ENCODE data around the gene SLIT1. TPM values are rescaled to one million over a fixed set of nuclear protein-coding genes. Genes with fewer than 3 reads are reported as not detected.

SLIT1 gene
- total RNA-seq, 1 experiment from 2014 or later = 0.41 TPM

DNA sequence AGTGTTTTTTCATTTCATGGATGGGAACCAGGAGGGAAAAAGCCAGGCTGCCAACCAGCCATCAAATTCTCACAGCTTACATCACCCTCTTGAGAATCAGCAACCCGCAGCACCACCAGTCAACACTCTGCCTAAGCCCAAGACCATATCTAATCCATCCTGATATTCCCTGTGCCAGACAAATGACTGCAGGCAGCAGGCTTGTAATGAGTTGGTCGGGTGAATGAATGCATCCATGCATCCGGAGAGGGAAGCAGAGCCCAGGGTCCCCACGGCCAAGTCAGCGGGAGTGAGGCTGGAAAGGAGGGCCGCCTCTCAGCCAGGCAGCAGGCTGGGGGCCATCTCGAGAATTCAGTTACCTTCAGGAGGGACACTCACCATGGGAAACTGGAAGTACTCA is 46.9 kb downstream of the SLIT1 start:
- no peak for DNase-seq
- H3K4me1 ChIP-seq = no peaks in the 10 kb centered on the region; the same call in 1 of the 2 replicates
- Mint-ChIP-seq H3K9me3 (ENCODE audit: unreplicated experiment) (no peaks in the 10 kb centered on the region), H3K27me3 (ENCODE audit: insufficient read depth, unreplicated experiment) (peaks cover 15% of the 10 kb centered on the region), H3K4me1 (ENCODE audit: low read depth, unreplicated experiment) (no peaks in the 10 kb centered on the region), H3K27ac (ENCODE audit: unreplicated experiment) (no peak overlapping the region), H3K4me3 (ENCODE audit: unreplicated experiment) (no peak overlapping the region), H3K36me3 (ENCODE audit: insufficient read depth, unreplicated experiment) (peaks cover 5% of the 10 kb centered on the region)
- TF ChIP-seq, protein P1, sequence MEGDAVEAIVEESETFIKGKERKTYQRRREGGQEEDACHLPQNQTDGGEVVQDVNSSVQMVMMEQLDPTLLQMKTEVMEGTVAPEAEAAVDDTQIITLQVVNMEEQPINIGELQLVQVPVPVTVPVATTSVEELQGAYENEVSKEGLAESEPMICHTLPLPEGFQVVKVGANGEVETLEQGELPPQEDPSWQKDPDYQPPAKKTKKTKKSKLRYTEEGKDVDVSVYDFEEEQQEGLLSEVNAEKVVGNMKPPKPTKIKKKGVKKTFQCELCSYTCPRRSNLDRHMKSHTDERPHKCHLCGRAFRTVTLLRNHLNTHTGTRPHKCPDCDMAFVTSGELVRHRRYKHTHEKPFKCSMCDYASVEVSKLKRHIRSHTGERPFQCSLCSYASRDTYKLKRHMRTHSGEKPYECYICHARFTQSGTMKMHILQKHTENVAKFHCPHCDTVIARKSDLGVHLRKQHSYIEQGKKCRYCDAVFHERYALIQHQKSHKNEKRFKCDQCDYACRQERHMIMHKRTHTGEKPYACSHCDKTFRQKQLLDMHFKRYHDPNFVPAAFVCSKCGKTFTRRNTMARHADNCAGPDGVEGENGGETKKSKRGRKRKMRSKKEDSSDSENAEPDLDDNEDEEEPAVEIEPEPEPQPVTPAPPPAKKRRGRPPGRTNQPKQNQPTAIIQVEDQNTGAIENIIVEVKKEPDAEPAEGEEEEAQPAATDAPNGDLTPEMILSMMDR (IDR thresholded peaks at IDR 0.05; ENCODE audit: insufficient read depth in 1 of 2, low read depth in 1 of 2, low read length in 1 of 2, severe bottlenecking in 1 of 2, unreplicated experiment in 1 of 2) = no peak
- CTCF ChIA-PET = no interaction called here
- H3K9me3 ChIP-seq = no peaks in the 10 kb centered on the region
- H3K36me3 ChIP-seq (ENCODE audit: control insufficient read depth, insufficient read depth, low read length) = no peaks in the 10 kb centered on the region
- no peaks in the 10 kb centered on the region for H3K27me3 ChIP-seq (replicated peaks; ENCODE audit: control insufficient read depth, insufficient read depth, low read length)
- intact Hi-C loops (cut with micrococcal nuclease; ENCODE audit: unreplicated experiment) = loop anchor here (1.0 kb wide), 2 partner anchors 57 to 71 kb away; no protein-coding TSS in a partner anchor
- BruUV-seq (replicated peaks) = no TSS peak
- no peak overlapping the region for H3K4me3 ChIP-seq (ENCODE audit: low read depth, low read length)
- POLR2A ChIA-PET = no interaction called here

DNA sequence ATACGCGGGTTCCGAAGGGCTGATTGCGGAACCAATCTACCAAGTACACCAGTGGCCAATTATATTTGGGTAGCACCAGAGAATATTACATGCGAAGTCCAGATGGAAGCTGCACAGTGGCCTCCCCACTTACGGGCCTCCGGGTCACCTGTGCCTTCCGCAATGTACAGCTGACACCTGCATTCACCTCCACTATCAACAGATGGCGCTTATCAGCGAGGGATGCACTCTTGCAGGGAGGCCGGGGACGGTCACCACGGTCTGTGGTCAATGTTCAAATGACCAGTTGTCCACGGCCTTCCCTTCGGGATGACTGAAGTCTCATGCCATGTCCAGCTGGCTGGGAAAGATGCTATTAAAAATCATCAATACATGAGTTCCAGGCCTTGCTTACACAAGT is 47.6 kb downstream of the SLIT1 start:
- intact Hi-C loops (cut with micrococcal nuclease; ENCODE audit: unreplicated experiment) = loop anchor here (1.0 kb wide), 2 partner anchors 58 to 72 kb away; no protein-coding TSS in a partner anchor
- BruUV-seq (replicated peaks) = no TSS peak
- TF ChIP-seq, protein P1 (IDR thresholded peaks at IDR 0.05; ENCODE audit: insufficient read depth in 1 of 2, low read depth in 1 of 2, low read length in 1 of 2, severe bottlenecking in 1 of 2, unreplicated experiment in 1 of 2) = peak; percentile 62 to 68
- H3K27me3 Mint-ChIP-seq (ENCODE audit: insufficient read depth, unreplicated experiment) = peaks cover 9% of the 10 kb centered on the region
- Histone ChIP-seq H3K9me3 (no peaks in the 10 kb centered on the region), H3K4me1 (no peaks in the 10 kb centered on the region; the same call in 1 of the 2 replicates), H3K36me3 (ENCODE audit: control insufficient read depth, insufficient read depth, low read length) (no peaks in the 10 kb centered on the region), H3K27me3 (replicated peaks; ENCODE audit: control insufficient read depth, insufficient read depth, low read length) (no peaks in the 10 kb centered on the region), H3K4me3 (ENCODE audit: low read depth, low read length) (no peak overlapping the region)
- H3K36me3 Mint-ChIP-seq (ENCODE audit: insufficient read depth, unreplicated experiment) = peaks cover 5% of the 10 kb centered on the region
- peak; percentile 56 to 66 for DNase-seq
- no peaks in the 10 kb centered on the region for H3K9me3 Mint-ChIP-seq (ENCODE audit: unreplicated experiment)
- H3K27ac Mint-ChIP-seq (ENCODE audit: unreplicated experiment) = no peak overlapping the region
- ChIA-PET POLR2A (no interaction called here), CTCF (interaction anchor here (0.6 to 0.9 kb wide), 2 partner anchors 52 to 72 kb away, joined by 3 to 4 read pairs; no protein-coding TSS in a partner anchor)
- H3K4me3 Mint-ChIP-seq (ENCODE audit: unreplicated experiment) = no peak overlapping the region
- H3K4me1 Mint-ChIP-seq (ENCODE audit: low read depth, unreplicated experiment) = no peaks in the 10 kb centered on the region

DNA sequence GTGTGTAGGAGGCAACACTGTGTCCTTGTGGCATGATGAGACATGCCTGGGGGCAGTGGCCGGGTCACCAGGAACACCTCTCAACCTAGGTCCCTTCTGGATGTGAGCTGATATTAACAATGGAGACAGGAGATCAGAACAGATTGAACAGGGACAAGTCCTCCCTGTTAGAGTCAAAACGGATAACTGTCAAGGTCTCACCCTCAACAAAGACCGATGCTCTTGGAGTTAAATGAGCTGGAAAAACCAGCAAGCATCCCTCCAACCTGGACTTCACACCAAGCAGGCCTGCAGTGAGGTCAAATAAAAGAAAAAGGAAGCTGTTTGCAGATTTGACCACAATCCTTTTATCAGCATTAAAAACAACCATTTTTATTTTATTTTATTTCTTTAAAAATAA is 49.0 kb downstream of the SLIT1 start:
- Mint-ChIP-seq H3K9me3 (ENCODE audit: unreplicated experiment) (no peaks in the 10 kb centered on the region), H3K27me3 (ENCODE audit: insufficient read depth, unreplicated experiment) (peaks cover 9% of the 10 kb centered on the region), H3K27ac (ENCODE audit: unreplicated experiment) (no peak overlapping the region), H3K36me3 (ENCODE audit: insufficient read depth, unreplicated experiment) (peaks cover 5% of the 10 kb centered on the region), H3K4me1 (ENCODE audit: low read depth, unreplicated experiment) (no peaks in the 10 kb centered on the region), H3K4me3 (ENCODE audit: unreplicated experiment) (no peak overlapping the region)
- POLR2A ChIA-PET = no interaction called here
- H3K36me3 ChIP-seq (ENCODE audit: control insufficient read depth, insufficient read depth, low read length) = no peaks in the 10 kb centered on the region
- intact Hi-C loops (cut with micrococcal nuclease; ENCODE audit: unreplicated experiment) = no loop called here
- no peak for DNase-seq
- no peaks in the 10 kb centered on the region; the same call in 1 of the 2 replicates for H3K4me1 ChIP-seq
- no TSS peak for BruUV-seq (replicated peaks)
- no peak overlapping the region for H3K4me3 ChIP-seq (ENCODE audit: low read depth, low read length)
- no peaks in the 10 kb centered on the region for H3K9me3 ChIP-seq
- no peaks in the 10 kb centered on the region for H3K27me3 ChIP-seq (replicated peaks; ENCODE audit: control insufficient read depth, insufficient read depth, low read length)
- CTCF ChIA-PET = interaction anchor here (0.7 kb wide), 1 partner anchor 73 kb away, joined by 4 read pairs; no protein-coding TSS in a partner anchor
- TF ChIP-seq, protein P1 (IDR thresholded peaks at IDR 0.05; ENCODE audit: insufficient read depth in 1 of 2, low read depth in 1 of 2, low read length in 1 of 2, severe bottlenecking in 1 of 2, unreplicated experiment in 1 of 2) = no peak

All from Caco-2 (cell line).